SU-DHL-6 (cell line): ENCODE measurements around the gene SH2D3A.

Source experiments
- CTCF ChIP-seq: fragments of 200-600 bp; sonication (generic); IDR thresholded peaks from one replicate; pipeline ENCODE4 v1.5.1; 2017; ENCODE audit warnings: antibody characterized with exemption, mild to moderate bottlenecking, low read length, moderate library complexity; ENCODE audit not compliant: insufficient read depth, poor library complexity, severe bottlenecking
- EZH2phosphoT487 ChIP-seq: fragments of 200-600 bp; sonication (generic), shearing (Covaris generic); conservative IDR thresholded peaks from 2 replicates; pipeline ENCODE4 v1.6.1; 2018; ENCODE audit warnings: mild to moderate bottlenecking, antibody characterized with exemption, low read length, moderate library complexity, mixed read lengths

GRCh38 chr19:6709549-6709948, 57.7 kb downstream of the SH2D3A start:
- TF ChIP-seq CTCF (no peak), EZH2phosphoT487 (no peak)
